Activated T-cell treated with anti-CD3 and anti-CD28 coated beads for 24 hours (primary cell): ENCODE results near the gene RPL19.
"Not testable (repeated sequence)": the region's sequence is repeated elsewhere in the genome, so short reads cannot be mapped to it uniquely, and the experiment has no call there.

Source experiments
- DNase-seq: peaks from one replicate; pipeline ENCODE4 v3.0.0-alpha.2; 2020; ENCODE audit warnings: low read depth

RPL19 gene

GRCh38 chr17:39200070-39200879 is at the start of gene RPL19:
TSS of gene RPL19 (plus strand) at chr17:39200283. CDS start at chr17:39200345, 62 bp downstream.
- DNase-seq: peak; percentile 69

DNA sequence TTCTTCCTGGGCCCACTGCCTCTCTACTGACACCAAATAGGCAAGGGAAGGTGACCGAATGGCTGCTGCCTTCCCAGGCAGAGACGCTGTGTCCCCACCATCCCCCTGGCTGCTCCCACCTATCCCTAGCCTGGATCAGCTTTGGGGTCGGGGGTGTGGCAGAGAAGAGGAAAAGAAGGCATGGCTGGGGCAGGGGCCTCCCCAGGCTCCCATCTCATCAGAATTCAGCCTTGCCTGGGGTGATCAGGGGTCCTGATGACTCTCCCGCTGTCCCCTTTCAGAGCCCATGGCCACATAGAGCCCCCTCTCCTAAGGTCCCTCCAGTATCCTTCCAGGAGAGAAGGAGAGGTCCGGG is 49.3 kb upstream of the RPL19 start:
- DNase-seq: no peak

GRCh38 chr17:39151150-39151942 is 48.7 kb upstream of the RPL19 start, which contains the start of gene PLXDC1:
TSS of gene PLXDC1 (minus strand) at chr17:39151637. CDS start at chr17:39151437, 200 bp downstream.
- no peak for DNase-seq

DNA sequence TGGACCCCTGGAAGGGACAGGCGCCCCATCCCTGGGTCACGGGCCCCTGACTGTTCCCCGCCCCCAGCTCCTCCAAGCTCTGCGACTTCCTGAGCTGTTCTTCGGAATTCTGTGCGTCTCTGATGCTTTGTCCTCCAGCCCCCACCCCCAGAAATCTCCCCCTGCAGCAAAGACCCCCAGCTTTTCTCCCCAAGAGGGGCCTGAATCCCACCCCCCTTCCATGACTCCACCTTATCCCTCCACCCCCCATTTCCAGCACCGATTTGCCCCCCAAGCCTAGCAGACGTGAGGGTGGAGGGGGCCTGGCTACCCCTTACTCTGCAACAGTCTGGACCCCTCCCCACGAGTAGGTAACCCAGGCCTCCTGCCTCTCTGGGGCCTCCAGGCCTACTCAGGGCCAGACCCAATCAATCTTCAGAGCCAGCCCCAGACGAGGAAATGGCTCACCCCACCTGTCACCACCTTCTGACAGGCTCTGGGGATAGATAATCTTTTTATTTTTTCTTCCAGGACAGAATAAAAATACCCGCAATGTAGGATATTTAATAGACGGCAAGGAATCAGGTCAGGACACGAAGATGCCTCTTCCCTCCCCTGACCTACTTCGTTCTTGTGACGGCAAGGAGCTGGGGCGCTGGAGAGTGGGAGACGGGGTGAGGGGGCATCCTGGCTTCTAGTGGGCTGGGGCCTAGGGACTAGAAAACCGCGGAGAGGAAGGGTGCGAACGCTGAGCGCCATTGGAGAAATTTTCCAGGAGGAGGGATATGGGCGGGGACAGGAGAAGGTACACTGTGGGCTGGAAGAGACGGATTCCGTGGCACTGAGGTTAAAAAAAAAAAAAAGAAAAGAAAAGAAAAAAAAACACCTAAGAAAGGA is 47.9 kb upstream of the RPL19 start:
- no peak for DNase-seq

- DNase-seq: peak; percentile 91
Measured at GRCh38 chr17:39153599-39154051, 46.5 kb upstream of the RPL19 start.

DNA sequence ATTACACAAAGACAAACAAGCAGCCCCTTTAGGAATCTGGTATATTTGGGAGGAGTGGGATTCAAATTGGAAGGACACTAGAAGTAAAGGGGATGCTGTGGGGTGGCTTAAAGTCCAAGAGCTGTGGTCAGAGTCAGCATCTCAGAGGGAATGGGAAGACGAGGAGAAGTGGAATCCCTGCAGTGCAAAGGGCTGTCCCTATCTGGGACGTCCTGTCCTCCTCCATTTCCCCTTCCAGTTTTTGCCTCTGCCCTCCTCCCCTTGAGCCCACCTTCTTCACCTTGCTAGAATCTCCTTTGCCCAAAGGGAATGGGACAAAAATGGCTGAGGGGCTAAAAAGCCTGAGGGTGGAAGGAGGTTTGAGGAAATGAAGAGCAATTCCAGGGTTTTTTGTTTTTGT is 44.4 kb upstream of the RPL19 start:
- DNase-seq: no peak

DNA sequence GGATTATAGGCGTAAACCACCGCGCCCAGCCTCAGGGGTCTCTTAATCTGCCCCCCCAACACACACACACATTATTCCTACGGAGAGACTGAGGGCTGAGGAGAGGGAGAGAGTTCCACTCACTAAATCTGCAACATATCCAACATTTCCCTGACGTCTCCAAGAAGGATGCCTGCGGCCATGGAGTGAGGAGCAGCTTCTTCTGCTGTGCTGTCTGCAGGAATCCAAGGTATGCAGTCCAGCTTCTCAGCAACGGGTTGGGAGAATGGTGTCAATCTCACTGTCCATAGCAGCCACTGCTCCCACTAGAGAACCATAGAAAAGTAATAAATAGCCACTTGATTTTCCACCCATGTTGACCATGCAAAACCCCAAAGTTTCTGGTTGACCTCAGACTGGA is 43.6 kb upstream of the RPL19 start:
- no peak for DNase-seq

DNA sequence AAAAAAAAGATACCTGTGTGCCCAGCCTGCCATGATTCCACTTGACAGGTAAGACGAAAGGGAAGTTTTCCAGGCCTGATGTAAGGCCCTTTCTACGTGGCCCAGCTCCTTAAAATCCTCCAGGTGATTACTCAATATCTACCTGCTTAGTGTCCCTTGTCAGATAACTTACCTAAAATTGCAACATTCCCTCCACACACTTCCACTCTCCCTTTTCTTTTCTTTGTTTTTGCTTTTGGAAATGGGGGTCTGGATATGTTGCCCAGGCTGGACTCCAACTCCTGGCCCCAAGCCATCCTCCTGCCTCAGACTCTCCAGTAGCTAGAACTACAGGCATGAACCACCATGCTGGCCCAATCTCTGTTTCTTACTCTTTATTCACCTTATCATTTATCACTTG is 41.5 kb upstream of the RPL19 start:
- DNase-seq: no peak

DNA sequence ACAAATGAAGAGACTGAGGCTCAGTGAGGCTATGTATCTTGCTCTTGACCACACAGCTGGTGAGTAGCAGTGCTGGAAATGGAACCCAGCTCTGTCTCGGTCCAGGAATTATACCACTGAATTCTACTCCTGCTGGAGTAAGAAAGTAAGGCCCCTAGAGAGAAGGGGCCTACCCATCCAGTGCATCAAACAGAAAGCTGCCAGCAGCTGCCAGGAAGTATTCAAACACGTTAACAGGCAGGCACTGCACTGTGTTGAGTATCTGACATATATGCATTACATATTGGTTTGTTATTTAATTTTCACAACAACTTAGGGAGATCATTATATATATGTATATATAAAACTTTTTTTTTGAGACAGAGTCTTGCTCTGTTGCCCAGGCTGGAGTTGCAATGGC is 38.1 kb upstream of the RPL19 start:
- DNase-seq: no peak

DNA sequence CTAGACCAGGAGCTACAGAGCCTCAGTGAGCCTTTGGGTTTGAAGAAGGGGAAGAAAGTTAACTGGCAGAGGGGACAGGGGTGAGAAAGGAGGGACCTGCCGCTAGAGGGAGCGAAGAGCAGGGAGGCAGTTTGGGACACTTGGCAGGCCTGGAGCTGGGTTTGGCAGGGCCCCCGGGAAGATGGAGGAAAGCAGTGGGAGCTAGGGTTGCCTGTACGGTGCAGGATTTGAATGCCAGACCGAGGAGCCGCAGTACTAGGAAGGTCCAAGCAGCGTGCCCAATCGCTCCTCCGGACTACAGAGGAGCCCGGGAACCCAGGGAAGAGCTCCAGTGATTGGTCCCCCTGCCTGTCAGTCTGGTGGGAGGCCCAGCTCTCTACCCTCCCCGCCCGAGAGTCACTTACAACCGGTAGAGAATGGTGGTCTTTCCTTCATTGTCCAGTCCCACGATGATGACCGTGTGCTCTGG is 35.4 kb upstream of the RPL19 start:
- DNase-seq: peak; percentile 72

- DNase-seq: no peak
Measured at GRCh38 chr17:39165178-39165840, 34.8 kb upstream of the RPL19 start.

DNA sequence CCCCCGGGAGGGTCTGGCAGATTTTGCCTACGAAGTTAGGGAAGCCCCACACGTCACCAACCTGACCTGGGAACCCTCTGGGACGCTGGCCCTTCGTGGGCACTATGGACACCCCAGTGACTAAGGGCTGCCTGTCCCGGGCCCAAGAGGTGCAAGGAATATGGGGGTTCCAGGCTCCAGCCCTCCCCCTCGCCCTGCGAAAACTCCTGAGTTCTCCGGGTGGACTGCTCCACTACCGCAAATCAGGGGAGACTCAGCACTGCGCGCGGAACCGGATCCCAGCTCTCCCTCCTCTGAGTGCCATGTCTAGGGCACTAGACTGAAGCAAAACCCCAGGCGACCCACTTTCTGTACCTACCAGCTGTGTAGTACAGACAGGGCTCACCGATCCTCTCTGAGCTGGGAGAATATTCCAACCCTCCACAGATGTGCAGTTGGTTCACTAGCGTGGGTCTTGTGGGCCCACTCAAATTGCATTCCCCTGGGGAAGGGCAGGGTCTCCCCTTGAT is 34.2 kb upstream of the RPL19 start, which contains the start of gene ARL5C:
Gene ARL5C, minus strand, starts transcription at position 321 of the 509 bp plus-strand sequence. CDS start 401 bp downstream, outside the sequence.
- no peak for DNase-seq

DNA sequence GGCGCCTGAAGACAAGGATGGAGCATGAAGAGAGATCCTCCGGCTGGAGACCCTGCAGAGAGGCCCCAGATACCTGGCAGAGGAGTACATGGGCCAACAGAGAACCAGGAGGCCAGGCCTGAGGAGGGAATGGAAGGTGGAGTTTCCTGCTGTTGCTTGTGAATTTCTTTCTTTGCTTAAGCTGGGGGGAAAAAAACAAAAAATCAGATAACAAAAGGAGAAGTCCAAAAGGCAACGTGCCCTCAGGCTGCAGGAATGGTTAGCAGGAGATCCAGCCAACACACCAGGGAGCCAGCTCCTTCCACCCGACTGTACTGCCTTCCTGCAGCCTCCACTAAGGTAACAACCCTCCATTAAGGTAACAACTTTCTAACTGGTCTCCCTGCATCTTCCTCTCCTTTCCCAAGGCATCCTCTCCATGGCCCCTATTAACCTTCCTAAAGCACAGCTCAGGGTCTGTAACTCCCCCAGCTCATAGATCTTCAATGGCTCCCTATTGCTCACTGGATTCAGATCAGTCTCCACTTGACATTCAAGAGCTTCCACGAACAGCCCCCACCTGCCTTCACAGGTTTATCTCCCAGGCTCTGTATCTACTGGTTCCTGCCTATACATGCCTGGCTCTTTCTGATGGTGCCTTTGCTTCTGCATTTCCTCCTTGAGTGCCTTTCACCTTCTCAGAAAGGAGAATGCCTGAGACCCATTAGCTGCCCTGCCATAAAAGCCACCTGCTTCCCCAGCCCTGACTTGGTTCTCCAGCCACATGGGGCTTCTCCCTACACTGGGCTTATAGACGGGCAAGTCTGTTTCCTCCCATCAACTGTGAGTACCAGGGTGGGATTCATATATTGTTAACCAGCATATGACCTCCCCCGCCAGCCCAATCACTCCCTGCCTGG is 33.4 kb upstream of the RPL19 start:
- no peak for DNase-seq

- no peak for DNase-seq
Measured at GRCh38 chr17:39167476-39167875, 32.6 kb upstream of the RPL19 start.

DNA sequence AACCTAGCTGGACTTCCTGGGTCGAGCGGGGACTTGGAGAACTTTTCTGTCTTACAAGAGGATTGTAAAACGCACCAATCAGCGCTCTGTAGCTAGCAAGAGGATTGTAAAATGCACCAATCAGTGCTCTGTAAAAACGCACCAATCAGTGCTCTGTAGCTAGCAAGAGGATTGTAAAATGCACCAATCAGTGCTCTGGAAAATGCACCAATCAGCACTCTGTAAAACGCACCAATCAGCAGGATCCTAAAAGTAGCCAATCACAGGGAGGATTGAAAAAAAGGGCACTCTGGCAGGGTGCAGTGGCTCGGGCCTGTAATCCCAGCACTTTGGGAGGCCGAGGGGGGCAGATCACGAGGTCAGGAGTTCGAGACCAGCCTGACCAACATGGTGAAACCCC is 31.6 kb upstream of the RPL19 start:
- not testable (repeated sequence) for DNase-seq

- no peak for DNase-seq
Measured at GRCh38 chr17:39169101-39169500, 31.0 kb upstream of the RPL19 start.

- no peak for DNase-seq
Measured at GRCh38 chr17:39169518-39169917, 30.6 kb upstream of the RPL19 start.

- DNase-seq: no peak
Measured at GRCh38 chr17:39170109-39170508, 30.0 kb upstream of the RPL19 start.

DNA sequence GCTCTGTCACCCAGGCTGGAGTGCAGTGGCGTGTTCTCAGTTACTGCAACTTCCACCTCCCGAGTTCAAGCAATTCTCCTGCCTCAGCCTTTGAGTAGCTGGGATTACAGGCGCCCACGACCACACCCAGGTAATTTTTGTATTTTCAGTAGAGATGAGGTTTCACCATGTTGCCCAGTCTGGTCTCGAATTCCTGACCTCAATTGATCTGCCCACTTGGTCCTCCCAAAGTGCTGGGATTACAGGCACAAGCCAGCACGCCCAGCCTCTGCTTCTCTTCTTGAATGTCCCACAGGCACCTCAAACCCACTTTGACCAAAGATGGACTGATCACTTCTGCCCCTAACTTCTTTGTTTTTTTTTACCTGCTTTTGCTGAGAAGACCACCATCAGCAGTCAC is 29.5 kb upstream of the RPL19 start:
- no peak for DNase-seq

GRCh38 chr17:39171933-39172332 is 28.1 kb upstream of the RPL19 start:
- no peak for DNase-seq
